Liver (tissue), 2 donors: ENCODE measurements around the gene NEK7.

Source experiments
- CTCF ChIP-seq: fragments of 150-350 bp; IDR thresholded peaks from 2 replicates; pipeline ENCODE4 v1.5.1; 2017; ENCODE audit warnings: improper control_type of control experiment, low read depth, low read length; ENCODE audit not compliant: missing input control
- TF ChIP-seq, protein P1 (sequence below): IDR thresholded peaks from 2 replicates; pipeline ENCODE4 v1.6.1; 2016; ENCODE audit warnings: antibody characterized with exemption, mild to moderate bottlenecking
- donor health status: healthy.

GRCh38 chr1:198212126-198212525 lies 55.3 kb downstream of the NEK7 start:
- TF ChIP-seq CTCF: no peak
- TF ChIP-seq, protein P1, sequence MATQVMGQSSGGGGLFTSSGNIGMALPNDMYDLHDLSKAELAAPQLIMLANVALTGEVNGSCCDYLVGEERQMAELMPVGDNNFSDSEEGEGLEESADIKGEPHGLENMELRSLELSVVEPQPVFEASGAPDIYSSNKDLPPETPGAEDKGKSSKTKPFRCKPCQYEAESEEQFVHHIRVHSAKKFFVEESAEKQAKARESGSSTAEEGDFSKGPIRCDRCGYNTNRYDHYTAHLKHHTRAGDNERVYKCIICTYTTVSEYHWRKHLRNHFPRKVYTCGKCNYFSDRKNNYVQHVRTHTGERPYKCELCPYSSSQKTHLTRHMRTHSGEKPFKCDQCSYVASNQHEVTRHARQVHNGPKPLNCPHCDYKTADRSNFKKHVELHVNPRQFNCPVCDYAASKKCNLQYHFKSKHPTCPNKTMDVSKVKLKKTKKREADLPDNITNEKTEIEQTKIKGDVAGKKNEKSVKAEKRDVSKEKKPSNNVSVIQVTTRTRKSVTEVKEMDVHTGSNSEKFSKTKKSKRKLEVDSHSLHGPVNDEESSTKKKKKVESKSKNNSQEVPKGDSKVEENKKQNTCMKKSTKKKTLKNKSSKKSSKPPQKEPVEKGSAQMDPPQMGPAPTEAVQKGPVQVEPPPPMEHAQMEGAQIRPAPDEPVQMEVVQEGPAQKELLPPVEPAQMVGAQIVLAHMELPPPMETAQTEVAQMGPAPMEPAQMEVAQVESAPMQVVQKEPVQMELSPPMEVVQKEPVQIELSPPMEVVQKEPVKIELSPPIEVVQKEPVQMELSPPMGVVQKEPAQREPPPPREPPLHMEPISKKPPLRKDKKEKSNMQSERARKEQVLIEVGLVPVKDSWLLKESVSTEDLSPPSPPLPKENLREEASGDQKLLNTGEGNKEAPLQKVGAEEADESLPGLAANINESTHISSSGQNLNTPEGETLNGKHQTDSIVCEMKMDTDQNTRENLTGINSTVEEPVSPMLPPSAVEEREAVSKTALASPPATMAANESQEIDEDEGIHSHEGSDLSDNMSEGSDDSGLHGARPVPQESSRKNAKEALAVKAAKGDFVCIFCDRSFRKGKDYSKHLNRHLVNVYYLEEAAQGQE: no peak
